Measurements from ENCODE around the gene RPL36A. TPM values are rescaled to one million over a fixed set of nuclear protein-coding genes. Genes with fewer than 3 reads are reported as not detected.

RPL36A gene
- total RNA-seq, 1 donor: 87.2 TPM

GRCh38 chrX:101407748-101408531, 17.1 kb downstream of the RPL36A start, which contains the start of the genes GLA and HNRNPH2:
Gene GLA (minus strand): TSS chrX:101407925. CDS start chrX:101407903, 22 bp downstream.
Gene HNRNPH2 (plus strand): TSS chrX:101408222. CDS start chrX:101411989, 3,767 bp downstream.
- H3K79me2 ChIP-seq (ENCODE audit: insufficient read depth, low read length): peaks cover 65% of the 10 kb centered on the region
- TF ChIP-seq CTCF (IDR thresholded peaks at IDR 0.05; ENCODE audit: extremely low read depth, low read depth, low read length): no peak
- H2AFZ ChIP-seq (ENCODE audit: low read length): peak within 1 kb of the TSS; percentile 90
- no peaks in the 10 kb centered on the region for H3K27me3 ChIP-seq (ENCODE audit: insufficient read depth, low read length)
- H3K4me2 ChIP-seq (ENCODE audit: insufficient read depth, low read length): peak within 1 kb of the TSS; percentile 85
- H3K27ac ChIP-seq (ENCODE audit: low read depth, low read length): peak within 1 kb of the TSS; percentile 98
- H3K36me3 ChIP-seq (ENCODE audit: insufficient read depth, low read length): peaks cover 8% of the 10 kb centered on the region
- peak; percentile 92 for DNase-seq (ENCODE audit: insufficient read length, low spot score, missing footprints)
- H4K20me1 ChIP-seq (ENCODE audit: insufficient read depth, low read length): peaks cover 13% of the 10 kb centered on the region
- H3K4me3 ChIP-seq (ENCODE audit: insufficient read depth, low read length): peak within 1 kb of the TSS; percentile 88
- peaks cover 12% of the 10 kb centered on the region for H3K4me1 ChIP-seq (ENCODE audit: insufficient read depth, low read length)
- no peaks in the 10 kb centered on the region for H3K9me3 ChIP-seq (ENCODE audit: low read depth, low read length)

GRCh38 chrX:101408532-101408841, 17.7 kb downstream of the RPL36A start:
- Histone ChIP-seq H3K9me3 (ENCODE audit: low read depth, low read length) (no peaks in the 10 kb centered on the region), H2AFZ (ENCODE audit: low read length) (no peak overlapping the region), H3K4me3 (ENCODE audit: insufficient read depth, low read length) (peak overlapping the region; percentile 88), H3K27me3 (ENCODE audit: insufficient read depth, low read length) (no peaks in the 10 kb centered on the region), H3K27ac (ENCODE audit: low read depth, low read length) (peak overlapping the region; percentile 98), H3K36me3 (ENCODE audit: insufficient read depth, low read length) (peaks cover 8% of the 10 kb centered on the region), H4K20me1 (ENCODE audit: insufficient read depth, low read length) (peaks cover 15% of the 10 kb centered on the region), H3K79me2 (ENCODE audit: insufficient read depth, low read length) (peaks cover 68% of the 10 kb centered on the region), H3K4me2 (ENCODE audit: insufficient read depth, low read length) (peak overlapping the region; percentile 85), H3K4me1 (ENCODE audit: insufficient read depth, low read length) (peaks cover 12% of the 10 kb centered on the region)
- TF ChIP-seq CTCF (IDR thresholded peaks at IDR 0.05; ENCODE audit: extremely low read depth, low read depth, low read length): no peak
- no peak for DNase-seq (ENCODE audit: insufficient read length, low spot score, missing footprints)

GRCh38 chrX:101409043-101409442, 18.2 kb downstream of the RPL36A start:
- peaks cover 8% of the 10 kb centered on the region for H3K36me3 ChIP-seq (ENCODE audit: insufficient read depth, low read length)
- H4K20me1 ChIP-seq (ENCODE audit: insufficient read depth, low read length): peaks cover 15% of the 10 kb centered on the region
- H3K27ac ChIP-seq (ENCODE audit: low read depth, low read length): peak overlapping the region; percentile 98
- peaks cover 12% of the 10 kb centered on the region for H3K4me1 ChIP-seq (ENCODE audit: insufficient read depth, low read length)
- no peak for DNase-seq (ENCODE audit: insufficient read length, low spot score, missing footprints)
- no peaks in the 10 kb centered on the region for H3K9me3 ChIP-seq (ENCODE audit: low read depth, low read length)
- no peak for TF ChIP-seq CTCF (IDR thresholded peaks at IDR 0.05; ENCODE audit: extremely low read depth, low read depth, low read length)
- no peaks in the 10 kb centered on the region for H3K27me3 ChIP-seq (ENCODE audit: insufficient read depth, low read length)
- H3K4me2 ChIP-seq (ENCODE audit: insufficient read depth, low read length): peak overlapping the region; percentile 85
- H2AFZ ChIP-seq (ENCODE audit: low read length): no peak overlapping the region
- peak overlapping the region; percentile 88 for H3K4me3 ChIP-seq (ENCODE audit: insufficient read depth, low read length)
- H3K79me2 ChIP-seq (ENCODE audit: insufficient read depth, low read length): peaks cover 71% of the 10 kb centered on the region

- Histone ChIP-seq H3K36me3 (ENCODE audit: insufficient read depth, low read length) (peaks cover 8% of the 10 kb centered on the region), H3K27ac (ENCODE audit: low read depth, low read length) (peak overlapping the region; percentile 98)
- DNase-seq (ENCODE audit: insufficient read length, low spot score, missing footprints): no peak
These were observed 19.6 kb downstream of the RPL36A start for GRCh38 chrX:101410461-101410860.

More at GRCh38 chrX:101410461-101410860, 19.6 kb downstream of the RPL36A start:
- Histone ChIP-seq H3K9me3 (ENCODE audit: low read depth, low read length) (no peaks in the 10 kb centered on the region), H3K4me2 (ENCODE audit: insufficient read depth, low read length) (peak overlapping the region; percentile 85), H3K79me2 (ENCODE audit: insufficient read depth, low read length) (peaks cover 64% of the 10 kb centered on the region), H2AFZ (ENCODE audit: low read length) (no peak overlapping the region), H4K20me1 (ENCODE audit: insufficient read depth, low read length) (peaks cover 15% of the 10 kb centered on the region), H3K4me1 (ENCODE audit: insufficient read depth, low read length) (peaks cover 12% of the 10 kb centered on the region), H3K27me3 (ENCODE audit: insufficient read depth, low read length) (no peaks in the 10 kb centered on the region), H3K4me3 (ENCODE audit: insufficient read depth, low read length) (peak overlapping the region; percentile 51)
- TF ChIP-seq CTCF (IDR thresholded peaks at IDR 0.05; ENCODE audit: extremely low read depth, low read depth, low read length): no peak

All from osteoblast (primary cell).